GM19043 (cell line): ENCODE results near the gene CHMP6.

Source experiments
- ATAC-seq: cut with Tn5 transposase; IDR thresholded peaks from one replicate; pipeline ENCODE4 v1.9.1; 2021; ENCODE audit warnings: low read depth; ENCODE audit not compliant: unreplicated experiment

Gene CHMP6

DNA sequence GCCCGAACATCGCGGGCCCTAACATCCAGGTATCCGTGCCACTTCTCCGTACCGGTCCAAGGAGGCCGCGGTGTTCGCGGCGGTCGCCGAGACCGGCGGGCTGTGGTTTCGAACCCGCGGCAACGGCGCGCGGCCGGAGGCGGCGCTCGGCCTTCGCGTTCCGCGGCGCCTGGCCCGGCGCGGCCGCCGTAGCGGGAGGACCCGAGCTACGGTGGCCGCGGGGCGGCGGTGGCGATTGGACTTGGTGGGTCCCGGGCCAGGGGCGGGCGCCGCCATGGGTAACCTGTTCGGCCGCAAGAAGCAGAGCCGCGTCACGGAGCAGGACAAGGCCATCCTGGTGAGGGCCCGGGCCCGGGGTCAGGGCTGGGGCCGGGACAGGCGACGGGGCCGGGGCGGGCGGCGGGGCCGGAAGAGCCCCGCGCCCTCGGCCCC lies at the start of gene CHMP6:
CHMP6 (plus strand) TSS at position 197 of the 432 bp plus-strand sequence; CDS start at position 275, 78 bp downstream.
- ATAC-seq = peak; percentile 50

DNA sequence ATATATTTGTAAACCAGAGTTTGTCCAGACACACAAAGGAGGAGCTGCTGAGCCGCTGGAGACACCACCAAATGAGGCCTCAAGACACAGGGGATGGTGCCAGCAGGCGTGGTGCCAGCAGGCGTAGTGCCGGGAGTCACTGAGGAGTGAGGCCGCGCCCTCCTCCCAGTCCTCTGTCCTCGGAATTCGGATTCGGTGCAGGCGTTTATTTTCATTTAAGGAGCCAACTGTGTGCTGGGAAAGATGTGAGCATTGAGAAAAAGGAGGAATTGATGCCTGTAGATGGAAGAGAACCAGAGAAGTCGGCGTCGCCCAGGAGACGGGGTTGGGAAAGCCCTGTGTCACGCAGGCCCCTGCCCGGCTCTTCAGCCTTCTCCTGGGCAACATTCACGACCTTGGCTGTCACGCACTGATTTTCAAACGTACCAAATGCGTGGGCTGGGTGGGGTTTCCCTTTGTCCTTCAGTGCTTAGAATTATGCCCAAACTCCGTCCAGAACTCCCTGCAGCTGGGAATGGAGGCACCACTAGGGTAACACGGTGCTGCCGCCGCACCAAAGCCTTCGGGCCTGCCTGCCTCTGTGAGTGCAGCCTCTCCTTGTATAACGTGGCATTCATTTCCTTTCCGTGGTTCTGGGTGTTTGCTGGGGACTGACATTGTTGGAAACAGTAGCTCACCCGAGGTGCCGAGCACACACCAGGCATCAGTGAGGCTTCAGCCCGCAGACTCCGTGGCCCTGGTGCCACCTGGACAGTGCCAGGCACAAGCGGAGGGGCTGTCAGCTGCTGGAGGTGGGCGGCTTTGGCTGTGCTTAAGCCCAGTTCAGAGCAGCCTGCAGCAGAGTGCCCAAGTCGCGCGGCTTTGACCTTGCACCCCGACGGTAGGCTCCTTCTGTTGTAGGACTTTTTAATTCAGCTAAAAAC lies 49.0 kb upstream of the CHMP6 start:
- ATAC-seq = no peak

- ATAC-seq = no peak
Observed at GRCh38 chr17:80943346-80944145, 48.1 kb upstream of the CHMP6 start.

DNA sequence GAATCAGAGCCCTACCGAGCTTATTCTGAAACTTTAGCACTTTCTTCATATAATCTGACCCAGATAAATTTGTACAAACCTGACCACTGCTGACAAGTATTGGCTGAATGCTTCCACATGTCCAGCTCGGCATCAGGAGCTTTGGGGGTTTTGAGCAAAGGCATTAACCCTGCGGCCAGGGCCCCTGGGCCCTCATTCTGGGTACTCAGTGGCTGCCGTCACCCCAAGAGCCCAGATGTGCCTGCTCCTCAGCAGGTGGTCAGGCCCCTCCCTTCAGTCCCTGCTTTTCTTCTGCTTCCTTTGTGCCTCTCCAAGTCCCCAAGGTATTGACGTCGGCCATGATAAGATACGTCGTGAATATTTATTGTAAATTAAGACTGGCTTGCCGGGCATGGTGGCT lies 47.3 kb upstream of the CHMP6 start:
- ATAC-seq = no peak

- no peak for ATAC-seq
Observed at GRCh38 chr17:80945736-80946135, 45.9 kb upstream of the CHMP6 start.

DNA sequence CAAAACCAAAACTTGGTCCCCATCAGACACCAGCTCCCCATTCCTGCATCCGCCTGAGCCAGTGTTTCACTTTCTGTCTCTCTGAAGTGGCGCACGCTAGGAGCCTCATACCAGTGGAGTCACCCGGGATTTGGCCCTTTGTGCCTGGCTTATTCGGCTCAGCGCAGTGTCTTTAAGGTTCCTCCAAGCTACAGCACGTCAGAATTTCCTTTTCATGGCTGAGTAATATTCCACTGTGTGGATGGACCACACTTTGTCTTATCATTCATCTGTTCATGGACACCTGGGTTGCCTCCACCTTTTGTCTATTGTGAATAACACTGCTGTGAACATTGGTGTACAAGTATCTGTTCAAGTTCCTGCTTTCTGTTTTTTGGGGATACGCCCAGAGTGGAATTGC lies 45.2 kb upstream of the CHMP6 start:
- ATAC-seq = no peak

DNA sequence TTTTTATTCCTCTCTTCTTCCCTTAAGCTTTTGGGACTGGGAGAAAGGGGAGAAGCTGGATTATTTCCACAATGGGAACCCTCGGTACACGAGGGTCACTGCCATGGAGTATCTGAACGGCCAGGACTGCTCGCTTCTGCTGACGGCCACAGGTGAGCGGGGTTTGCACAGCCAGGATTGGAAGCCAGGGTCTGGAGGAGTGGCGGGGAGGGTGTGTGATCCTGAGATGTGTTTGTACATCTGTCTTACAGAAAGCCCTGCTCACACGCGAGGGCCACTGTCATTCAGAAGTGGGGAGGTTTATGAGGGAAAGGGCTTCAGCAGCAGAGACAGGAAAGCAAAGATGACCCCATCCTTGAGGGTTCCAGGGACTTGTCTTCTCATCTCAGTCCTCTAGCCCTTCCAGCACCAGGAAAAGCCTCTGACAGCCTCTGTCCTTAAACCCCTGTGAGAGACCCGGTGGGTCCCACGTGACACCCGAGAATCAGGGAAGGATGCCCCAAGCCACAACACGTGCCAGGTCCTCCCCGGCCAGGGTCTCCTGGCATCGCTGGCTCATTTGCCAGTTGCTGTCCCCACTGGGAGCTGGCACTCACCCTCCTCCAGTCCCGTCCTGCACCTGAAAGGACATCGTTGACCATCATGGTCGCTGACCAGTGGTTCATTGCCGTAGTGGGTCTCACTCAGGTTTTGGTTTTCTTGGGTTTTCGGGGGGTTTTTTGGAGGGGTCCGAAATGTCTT lies 44.3 kb upstream of the CHMP6 start:
- ATAC-seq = no peak

GRCh38 chr17:80948019-80948975 lies 43.3 kb upstream of the CHMP6 start:
- no peak for ATAC-seq

- ATAC-seq = no peak
Observed at GRCh38 chr17:80948976-80949450, 42.6 kb upstream of the CHMP6 start.

- no peak for ATAC-seq
Observed at GRCh38 chr17:80949451-80950421, 41.9 kb upstream of the CHMP6 start.

GRCh38 chr17:80950466-80951120 lies 41.0 kb upstream of the CHMP6 start:
- ATAC-seq = no peak

GRCh38 chr17:80951121-80952090 lies 40.2 kb upstream of the CHMP6 start:
- ATAC-seq = no peak

- no peak for ATAC-seq
Observed at GRCh38 chr17:80952291-80952690, 39.4 kb upstream of the CHMP6 start.

DNA sequence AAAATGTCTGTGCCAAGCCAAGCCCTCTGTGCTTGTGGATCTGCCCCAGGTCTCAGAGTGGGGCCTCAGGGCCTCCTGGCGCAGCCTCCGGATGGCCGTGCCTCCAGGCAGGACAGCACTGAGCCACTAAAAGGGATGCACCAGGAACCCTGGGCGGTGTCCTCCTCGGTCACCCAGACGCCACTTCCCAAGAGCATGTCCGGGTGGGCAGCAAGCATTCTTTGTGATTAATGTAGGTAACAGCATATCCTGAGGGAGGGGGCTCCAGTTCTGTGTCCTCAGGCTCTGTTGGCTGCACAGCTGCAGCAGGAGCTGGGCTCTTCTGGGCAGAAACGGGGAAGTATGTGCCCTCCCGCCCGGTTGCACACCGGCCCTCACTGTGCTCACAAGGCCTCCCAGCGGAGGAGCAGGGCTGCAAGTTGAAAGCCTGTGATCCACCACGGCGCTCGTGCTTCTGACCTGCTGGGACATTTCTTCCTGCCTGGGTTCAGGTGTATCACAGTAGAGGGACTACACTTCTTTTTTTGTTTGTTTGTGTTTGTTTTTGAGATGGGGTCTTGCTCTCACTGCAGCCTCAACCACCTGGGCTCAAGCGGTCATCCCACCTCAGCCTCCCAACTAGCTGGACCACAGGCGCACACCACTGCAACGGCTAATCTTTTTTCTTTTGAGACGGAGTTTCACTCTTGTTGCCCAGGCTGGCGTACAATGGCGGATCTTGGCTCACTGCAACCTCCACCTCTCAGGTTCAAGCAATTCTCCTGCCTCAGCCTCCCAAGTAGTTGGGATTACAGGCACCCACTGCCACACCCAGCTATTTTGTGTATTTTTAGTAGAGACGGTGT lies 37.9 kb upstream of the CHMP6 start:
- ATAC-seq = no peak

GRCh38 chr17:80955078-80955477 lies 36.6 kb upstream of the CHMP6 start:
- no peak for ATAC-seq
